ENCODE data around the gene ARMC8. TPM values are rescaled to one million over a fixed set of nuclear protein-coding genes. Genes with fewer than 3 reads are reported as not detected.

Gene ARMC8
- total and polyA plus RNA-seq, 12 donors: 17.3 to 103 (median 42.5) TPM

- Histone ChIP-seq H3K27me3 (no peaks in the 10 kb centered on the region), H3K27ac (no peak overlapping the region), H3K4me1 (replicated peaks in 1 of 2) (no peaks in the 10 kb centered on the region), H3K9me3 (replicated peaks in 1 of 3) (no peaks in the 10 kb centered on the region), H3K36me3 (replicated peaks in 1 of 2) (no peaks in the 10 kb centered on the region), H3K4me3 (no peak overlapping the region)
- no peak for DNase-seq
- TF ChIP-seq, protein P1, sequence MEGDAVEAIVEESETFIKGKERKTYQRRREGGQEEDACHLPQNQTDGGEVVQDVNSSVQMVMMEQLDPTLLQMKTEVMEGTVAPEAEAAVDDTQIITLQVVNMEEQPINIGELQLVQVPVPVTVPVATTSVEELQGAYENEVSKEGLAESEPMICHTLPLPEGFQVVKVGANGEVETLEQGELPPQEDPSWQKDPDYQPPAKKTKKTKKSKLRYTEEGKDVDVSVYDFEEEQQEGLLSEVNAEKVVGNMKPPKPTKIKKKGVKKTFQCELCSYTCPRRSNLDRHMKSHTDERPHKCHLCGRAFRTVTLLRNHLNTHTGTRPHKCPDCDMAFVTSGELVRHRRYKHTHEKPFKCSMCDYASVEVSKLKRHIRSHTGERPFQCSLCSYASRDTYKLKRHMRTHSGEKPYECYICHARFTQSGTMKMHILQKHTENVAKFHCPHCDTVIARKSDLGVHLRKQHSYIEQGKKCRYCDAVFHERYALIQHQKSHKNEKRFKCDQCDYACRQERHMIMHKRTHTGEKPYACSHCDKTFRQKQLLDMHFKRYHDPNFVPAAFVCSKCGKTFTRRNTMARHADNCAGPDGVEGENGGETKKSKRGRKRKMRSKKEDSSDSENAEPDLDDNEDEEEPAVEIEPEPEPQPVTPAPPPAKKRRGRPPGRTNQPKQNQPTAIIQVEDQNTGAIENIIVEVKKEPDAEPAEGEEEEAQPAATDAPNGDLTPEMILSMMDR (IDR thresholded peaks at IDR 0.05): no peak
- no peak for TF ChIP-seq POLR2A (IDR thresholded peaks at IDR 0.05)
- 70 to 82% (median 78%) methylated on average over 4 of the region's 4 CpGs for WGBS, 4 donors
- intact Hi-C loops (cut with DNase I): no loop called here
Measured at GRCh38 chr3:138310494-138310893, 123.4 kb downstream of the ARMC8 start.

- TF ChIP-seq, protein P1 (IDR thresholded peaks at IDR 0.05): no peak
- no peak for TF ChIP-seq POLR2A (IDR thresholded peaks at IDR 0.05)
- Histone ChIP-seq H3K4me3 (no peak overlapping the region), H3K4me1 (replicated peaks in 1 of 2) (no peaks in the 10 kb centered on the region), H3K27ac (no peak overlapping the region), H3K36me3 (replicated peaks in 1 of 2) (no peaks in the 10 kb centered on the region), H3K9me3 (replicated peaks in 1 of 3) (no peaks in the 10 kb centered on the region), H3K27me3 (no peaks in the 10 kb centered on the region)
- WGBS, 4 donors: 67 to 85% (median 75%) methylated on average over 1 of the region's 1 CpG
- intact Hi-C loops (cut with DNase I): no loop called here
- DNase-seq: no peak
Measured at GRCh38 chr3:138314751-138315150, 127.7 kb downstream of the ARMC8 start.

GRCh38 chr3:138317687-138318086 lies 130.6 kb downstream of the ARMC8 start:
- no peak overlapping the region for H3K4me3 ChIP-seq
- H3K27me3 ChIP-seq: no peaks in the 10 kb centered on the region
- no peaks in the 10 kb centered on the region for H3K9me3 ChIP-seq (replicated peaks in 1 of 3)
- H3K27ac ChIP-seq: no peak overlapping the region
- no peak for DNase-seq
- H3K36me3 ChIP-seq (replicated peaks in 1 of 2): no peaks in the 10 kb centered on the region
- intact Hi-C loops (cut with DNase I): no loop called here
- no peaks in the 10 kb centered on the region for H3K4me1 ChIP-seq (replicated peaks in 1 of 2)
- no peak for TF ChIP-seq POLR2A (IDR thresholded peaks at IDR 0.05)
- TF ChIP-seq, protein P1 (IDR thresholded peaks at IDR 0.05): no peak
- 88 to 100% (median 92%) methylated on average over 1 of the region's 1 CpG for WGBS, 4 donors

DNA sequence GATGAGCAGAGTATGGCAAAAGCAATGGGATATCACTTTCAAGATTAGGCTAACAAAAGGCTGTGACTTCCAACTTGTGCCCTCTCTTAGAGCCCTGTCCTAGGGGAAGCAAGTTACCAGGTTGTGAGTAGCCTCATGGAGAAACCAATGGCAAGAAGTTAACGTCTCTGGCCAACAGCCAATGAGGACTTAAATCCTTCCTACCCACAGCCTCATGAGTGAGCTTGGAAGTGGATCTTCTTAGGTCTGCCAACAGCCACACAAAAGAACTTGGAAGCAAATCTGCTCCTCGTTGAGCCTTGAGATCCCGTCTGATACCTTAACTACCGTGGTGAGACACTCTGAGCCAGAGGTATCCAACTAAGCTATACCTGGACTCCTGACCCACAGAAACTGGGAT lies 136.9 kb downstream of the ARMC8 start:
- intact Hi-C loops (cut with DNase I): loop anchor here in 1 of 2 donors (10.0 kb wide), 1 partner anchor 139 kb away; the partner anchor contains the start of gene ARMC8
- Histone ChIP-seq H3K27ac (no peak overlapping the region), H3K27me3 (no peaks in the 10 kb centered on the region), H3K9me3 (replicated peaks in 1 of 3) (no peaks in the 10 kb centered on the region), H3K4me3 (no peak overlapping the region), H3K36me3 (replicated peaks in 1 of 2) (no peaks in the 10 kb centered on the region), H3K4me1 (replicated peaks in 1 of 2) (peaks cover 0 to 6% of the 10 kb centered on the region in 2 donors)
- TF ChIP-seq, protein P1 (IDR thresholded peaks at IDR 0.05): no peak
- TF ChIP-seq POLR2A (IDR thresholded peaks at IDR 0.05): no peak
- 67 to 81% (median 79%) methylated on average over 4 of the region's 4 CpGs for WGBS, 4 donors
- DNase-seq: no peak
